Pancreas (tissue), 10 donors: ENCODE measurements around the gene P2RY12. TPM values are rescaled to one million over a fixed set of nuclear protein-coding genes. Genes with fewer than 3 reads are reported as not detected.

Source experiments
- ATAC-seq, 4 donors: fragments of 200-7000 bp; cut with Tn5 transposase; one replicate each; pipeline versions ENCODE4 v1.8.0 to v1.9.1; 2020; ENCODE audit warnings: mild to moderate bottlenecking in 4 of 4, moderate library complexity in 4 of 4
- DNase-seq, 6 donors: peaks; one replicate each; pipeline ENCODE4 v3.0.0-alpha.2; 2020
- FAIRE-seq: peaks from 2 replicates; lab custom pipeline; 2012; peaks lifted over from hg19 to GRCh38; lab: Jason Lieb, UNC
- H3K27ac ChIP-seq, 4 donors: fragments of 200-600 bp; sonication (generic); 1 replicate in 3 of 4; 2 replicates in 1 of 4; pipeline versions ENCODE4 v1.5.0 to v1.8.0; 2020
- H3K27me3 ChIP-seq, 4 donors: fragments of 200-600 bp; one replicate each; pipeline ENCODE4 v1.8.0; 2021
- H3K36me3 ChIP-seq, 3 donors: fragments of 200-600 bp; sonication (generic) in 1 of 3; one replicate each; pipeline versions ENCODE4 v1.5.0 to v1.8.0; 2020 to 2021
- H3K4me1 ChIP-seq, 3 donors: fragments of 200-600 bp; one replicate each; pipeline ENCODE4 v1.8.0; 2021
- H3K4me3 ChIP-seq, 4 donors: fragments of 200-600 bp; sonication (generic) in 2 of 4; one replicate each; pipeline versions ENCODE4 v1.5.0 to v1.8.0; 2020 to 2021
- H3K9me3 ChIP-seq, 4 donors: fragments of 200-600 bp; one replicate each; pipeline ENCODE4 v1.8.0; 2021
- CTCF ChIP-seq, 4 donors: fragments of 200-600 bp; sonication (generic) in 3 of 4; IDR thresholded peaks; one replicate each; pipeline versions ENCODE4 v1.5.0 to v1.8.0; 2021; ENCODE audit warnings: antibody characterized with exemption in 4 of 4
- WGBS, 2 donors: extraction: QIAGEN DNeasy Blood & Tissue Kit; methylation state at CpG; one replicate each; pipeline ENCODE4 v1.1.7; 2013; 5-methylcytosine and 5-hydroxymethylcytosine counted together
- intact Hi-C, 3 donors: fragments of 100-400 bp; cut with DNase I; formaldehyde crosslinking; loops; one replicate each; pipeline versions ENCODE4 v1.11.1 to v1.14.2; 2022
- polyA plus RNA-seq, 2 donors: library from polyadenylated mRNA; stranded (reverse); fragments of 200-250 nt; gene quantifications; one replicate each; pipeline ENCODE4 v1.2.3, GENCODE V29; 2013
- total RNA-seq, 6 donors: library from RNA; stranded (reverse); fragmentation: NEBNext Ultra II Directional in 4 of 6; extraction: Animal tissue kit (Norgen Biotek cat#: 25700) in 4 of 6; gene quantifications; one replicate each; pipeline versions ENCODE4 v1.2.1 to v1.2.4, GENCODE V29; 2021 to 2023
- donor health status: healthy with polysubstance abuse.
- donor health status: DM: no; HTN: no; CAD: no; lungs with moderate emphysema.
- donor health status: DM: no; HTN: no; CAD: no.
- donor health status: control.
- donor health status: control.
- donor health status: Bipolar disorder and iron deficiency.
- donor health status: DM: yes; HTN: yes; CAD: no.
- donor health status: DM: no; HTN: no; CAD: no.
- donor health status: DM: no; HTN: no; CAD: no.
- donor health status: DM: yes; HTN: yes; CAD: no.

The P2RY12 gene
- total and polyA plus RNA-seq, 8 donors: 0.19 to 3.0 (median 0.33) TPM; not detected in 1

GRCh38 chr3:151372063-151372820 lies 12.3 kb downstream of the P2RY12 start:
- Histone ChIP-seq H3K4me3 (no peak overlapping the region), H3K36me3 (no peaks in the 10 kb centered on the region), H3K27ac (no peak overlapping the region), H3K27me3 (no peaks in the 10 kb centered on the region), H3K9me3 (no peaks in the 10 kb centered on the region), H3K4me1 (no peaks in the 10 kb centered on the region)
- WGBS, 2 donors: 80 to 87% methylated on average over 4 of the region's 4 CpGs
- FAIRE-seq (no peak), DNase-seq (no peak), ATAC-seq (no peak)
- no peak for TF ChIP-seq CTCF (IDR thresholded peaks at IDR 0.05)
- intact Hi-C loops: no loop called here

- H3K27me3 ChIP-seq: no peaks in the 10 kb centered on the region
- intact Hi-C loops: no loop called here
- H3K27ac ChIP-seq: no peak overlapping the region
- no peak for ATAC-seq
- no peaks in the 10 kb centered on the region for H3K9me3 ChIP-seq
- no peak for TF ChIP-seq CTCF (IDR thresholded peaks at IDR 0.05)
- DNase-seq: no peak
- H3K4me1 ChIP-seq: no peaks in the 10 kb centered on the region
- no peak for FAIRE-seq
- no peaks in the 10 kb centered on the region for H3K36me3 ChIP-seq
- H3K4me3 ChIP-seq: no peak overlapping the region
Measured at GRCh38 chr3:151371526-151371925, 13.0 kb downstream of the P2RY12 start.

GRCh38 chr3:151367448-151367847 lies 17.1 kb downstream of the P2RY12 start:
- TF ChIP-seq CTCF (IDR thresholded peaks at IDR 0.05): no peak
- FAIRE-seq (no peak), ATAC-seq (no peak), DNase-seq (no peak)
- Histone ChIP-seq H3K9me3 (no peaks in the 10 kb centered on the region), H3K36me3 (no peaks in the 10 kb centered on the region), H3K4me3 (no peak overlapping the region), H3K27me3 (no peaks in the 10 kb centered on the region), H3K4me1 (no peaks in the 10 kb centered on the region), H3K27ac (no peak overlapping the region)
- WGBS, 2 donors: 48 to 62% methylated on average over 5 of the region's 5 CpGs
- intact Hi-C loops: no loop called here

- no peak for TF ChIP-seq CTCF (IDR thresholded peaks at IDR 0.05)
- DNase-seq (no peak), ATAC-seq (no peak), FAIRE-seq (no peak)
- intact Hi-C loops: no loop called here
- no peak overlapping the region for H3K27ac ChIP-seq
- WGBS, 2 donors: 69 to 73% methylated on average over 3 of the region's 3 CpGs
- H3K27me3 ChIP-seq: no peaks in the 10 kb centered on the region
- no peaks in the 10 kb centered on the region for H3K9me3 ChIP-seq
- no peak overlapping the region for H3K4me3 ChIP-seq
- H3K36me3 ChIP-seq: no peaks in the 10 kb centered on the region
- H3K4me1 ChIP-seq: no peaks in the 10 kb centered on the region
Measured at GRCh38 chr3:151366993-151367392, 17.6 kb downstream of the P2RY12 start.

GRCh38 chr3:151362751-151363174 lies 21.8 kb downstream of the P2RY12 start:
- no peak for FAIRE-seq
- DNase-seq: no peak
- Histone ChIP-seq H3K27ac (no peak overlapping the region), H3K27me3 (no peaks in the 10 kb centered on the region), H3K4me3 (no peak overlapping the region), H3K4me1 (no peaks in the 10 kb centered on the region), H3K36me3 (no peaks in the 10 kb centered on the region), H3K9me3 (no peaks in the 10 kb centered on the region)
- ATAC-seq: peak in 1 of 4 donors; percentile 18
- intact Hi-C loops: no loop called here
- no peak for TF ChIP-seq CTCF (IDR thresholded peaks at IDR 0.05)
- 63 to 78% methylated on average over 3 of the region's 3 CpGs for WGBS, 2 donors
